Measurements from ENCODE around the gene TFF3.

The TFF3 gene

DNA sequence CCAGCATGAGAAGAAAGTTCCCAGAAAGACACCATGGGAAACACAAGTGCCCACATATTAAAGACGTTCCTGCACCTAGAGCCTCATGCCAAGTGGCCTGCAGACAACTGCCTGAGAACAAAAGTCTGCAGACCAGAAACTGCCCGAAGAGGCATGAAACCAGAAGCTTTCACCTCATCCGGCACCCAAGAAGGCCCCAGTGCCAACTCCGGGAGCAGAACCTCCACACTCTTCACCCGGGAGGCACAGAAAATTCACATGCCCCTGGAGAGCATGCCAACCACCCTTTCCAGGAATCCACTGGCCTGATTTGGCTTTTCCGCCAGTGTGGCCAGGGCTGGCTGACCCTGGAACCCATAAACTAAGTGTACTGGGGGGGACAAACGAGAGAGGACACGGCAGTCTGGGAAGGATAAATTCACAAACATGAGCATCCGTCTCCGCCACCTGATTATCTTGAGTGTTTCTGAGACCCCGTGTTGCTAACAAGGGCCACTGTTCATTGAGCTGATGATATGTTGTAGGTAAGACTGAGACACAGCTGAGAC lies 28.8 kb upstream of the TFF3 start:
- CTCF ChIA-PET: no interaction called here
- no peak for DNase-seq (ENCODE audit: low read depth, low spot score)
- POLR2A ChIA-PET: no interaction called here
- H3K4me3 ChIP-seq (ENCODE audit: low read depth, low read length): no peak overlapping the region
- TF ChIP-seq, protein P1, sequence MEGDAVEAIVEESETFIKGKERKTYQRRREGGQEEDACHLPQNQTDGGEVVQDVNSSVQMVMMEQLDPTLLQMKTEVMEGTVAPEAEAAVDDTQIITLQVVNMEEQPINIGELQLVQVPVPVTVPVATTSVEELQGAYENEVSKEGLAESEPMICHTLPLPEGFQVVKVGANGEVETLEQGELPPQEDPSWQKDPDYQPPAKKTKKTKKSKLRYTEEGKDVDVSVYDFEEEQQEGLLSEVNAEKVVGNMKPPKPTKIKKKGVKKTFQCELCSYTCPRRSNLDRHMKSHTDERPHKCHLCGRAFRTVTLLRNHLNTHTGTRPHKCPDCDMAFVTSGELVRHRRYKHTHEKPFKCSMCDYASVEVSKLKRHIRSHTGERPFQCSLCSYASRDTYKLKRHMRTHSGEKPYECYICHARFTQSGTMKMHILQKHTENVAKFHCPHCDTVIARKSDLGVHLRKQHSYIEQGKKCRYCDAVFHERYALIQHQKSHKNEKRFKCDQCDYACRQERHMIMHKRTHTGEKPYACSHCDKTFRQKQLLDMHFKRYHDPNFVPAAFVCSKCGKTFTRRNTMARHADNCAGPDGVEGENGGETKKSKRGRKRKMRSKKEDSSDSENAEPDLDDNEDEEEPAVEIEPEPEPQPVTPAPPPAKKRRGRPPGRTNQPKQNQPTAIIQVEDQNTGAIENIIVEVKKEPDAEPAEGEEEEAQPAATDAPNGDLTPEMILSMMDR (IDR thresholded peaks at IDR 0.05; ENCODE audit: insufficient read depth, low read length, missing control alignments): no peak

DNA sequence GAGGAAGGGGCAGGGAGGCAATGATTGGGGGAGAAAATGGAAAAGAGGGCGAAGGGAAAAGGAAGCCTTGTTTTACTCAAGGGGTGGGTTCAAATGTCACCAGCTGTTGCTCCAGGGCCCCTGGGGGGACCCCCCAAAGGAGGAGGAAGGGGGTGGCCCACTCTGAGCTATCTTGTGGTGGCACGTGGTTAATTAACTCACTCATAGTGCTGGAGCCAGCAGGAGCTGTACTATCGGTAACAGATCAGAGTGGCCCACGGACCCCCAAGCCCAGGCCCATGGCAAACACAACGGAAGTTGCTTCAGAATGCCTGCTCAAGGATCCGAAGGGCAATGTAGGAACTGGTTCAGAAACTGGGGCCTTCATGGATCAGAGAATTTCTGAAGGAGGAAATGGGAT lies 28.3 kb upstream of the TFF3 start:
- CTCF ChIA-PET: no interaction called here
- TF ChIP-seq, protein P1 (IDR thresholded peaks at IDR 0.05; ENCODE audit: insufficient read depth, low read length, missing control alignments): no peak
- no peak overlapping the region for H3K4me3 ChIP-seq (ENCODE audit: low read depth, low read length)
- POLR2A ChIA-PET: no interaction called here
- DNase-seq (ENCODE audit: low read depth, low spot score): no peak

DNA sequence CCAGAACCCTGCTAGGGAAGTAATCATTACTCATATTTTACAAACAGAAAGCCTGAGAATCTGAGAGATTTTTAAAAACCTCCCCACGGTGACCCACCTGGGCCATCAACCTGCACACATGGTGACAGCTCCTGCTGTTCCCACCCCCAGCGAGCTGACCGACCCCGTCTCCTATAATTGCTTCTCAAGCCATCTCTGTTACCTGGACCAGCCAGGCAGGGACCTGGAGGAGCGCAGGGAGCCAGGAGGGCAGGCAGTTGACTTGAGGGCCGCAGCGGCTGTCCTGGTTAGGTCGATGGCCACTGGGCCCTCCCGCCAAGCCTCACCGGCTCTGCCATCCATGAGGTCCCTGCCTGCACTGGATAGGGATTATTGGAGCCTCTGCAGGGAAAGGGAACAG lies 27.9 kb upstream of the TFF3 start:
- DNase-seq (ENCODE audit: low read depth, low spot score): no peak
- POLR2A ChIA-PET: no interaction called here
- CTCF ChIA-PET: no interaction called here
- no peak overlapping the region for H3K4me3 ChIP-seq (ENCODE audit: low read depth, low read length)
- TF ChIP-seq, protein P1 (IDR thresholded peaks at IDR 0.05; ENCODE audit: insufficient read depth, low read length, missing control alignments): no peak

DNA sequence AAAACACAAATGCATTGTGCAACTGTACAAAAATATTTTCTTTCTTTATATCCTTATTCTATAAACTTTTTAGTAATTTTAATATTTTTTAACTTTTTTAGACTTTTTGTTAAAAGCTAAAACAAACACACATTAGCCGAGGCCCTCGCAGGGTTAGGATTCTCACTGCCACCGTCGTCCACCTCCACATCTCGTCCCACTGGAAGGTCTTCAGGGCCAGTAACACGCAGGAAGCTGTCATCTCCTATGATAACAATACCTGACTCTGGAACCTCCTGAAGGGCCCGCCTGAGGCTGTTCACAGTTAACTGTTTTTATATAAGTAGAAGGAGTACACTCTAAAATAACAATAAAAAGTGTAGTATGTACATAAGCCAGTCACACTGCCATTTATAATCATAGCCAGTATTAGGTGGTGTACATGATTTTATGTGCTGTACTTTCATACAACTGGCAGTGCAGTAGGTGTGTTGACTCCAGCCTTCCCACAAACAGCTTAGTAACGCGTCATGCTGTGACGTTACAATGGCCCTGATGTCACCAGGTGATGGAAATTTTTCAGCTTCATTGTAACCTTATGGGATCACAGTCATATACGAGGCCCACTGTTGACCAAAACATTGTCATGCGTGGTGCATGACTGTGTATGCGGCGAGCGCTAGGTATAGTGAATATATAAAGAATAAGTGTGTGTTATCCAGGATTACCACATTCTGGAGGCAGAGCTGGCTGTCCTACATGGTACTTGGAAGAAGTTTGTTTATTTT lies 26.8 kb upstream of the TFF3 start:
- ChIA-PET POLR2A (no interaction called here), CTCF (no interaction called here)
- DNase-seq (ENCODE audit: low read depth, low spot score): no peak
- H3K4me3 ChIP-seq (ENCODE audit: low read depth, low read length): no peak overlapping the region
- TF ChIP-seq, protein P1 (IDR thresholded peaks at IDR 0.05; ENCODE audit: insufficient read depth, low read length, missing control alignments): no peak

DNA sequence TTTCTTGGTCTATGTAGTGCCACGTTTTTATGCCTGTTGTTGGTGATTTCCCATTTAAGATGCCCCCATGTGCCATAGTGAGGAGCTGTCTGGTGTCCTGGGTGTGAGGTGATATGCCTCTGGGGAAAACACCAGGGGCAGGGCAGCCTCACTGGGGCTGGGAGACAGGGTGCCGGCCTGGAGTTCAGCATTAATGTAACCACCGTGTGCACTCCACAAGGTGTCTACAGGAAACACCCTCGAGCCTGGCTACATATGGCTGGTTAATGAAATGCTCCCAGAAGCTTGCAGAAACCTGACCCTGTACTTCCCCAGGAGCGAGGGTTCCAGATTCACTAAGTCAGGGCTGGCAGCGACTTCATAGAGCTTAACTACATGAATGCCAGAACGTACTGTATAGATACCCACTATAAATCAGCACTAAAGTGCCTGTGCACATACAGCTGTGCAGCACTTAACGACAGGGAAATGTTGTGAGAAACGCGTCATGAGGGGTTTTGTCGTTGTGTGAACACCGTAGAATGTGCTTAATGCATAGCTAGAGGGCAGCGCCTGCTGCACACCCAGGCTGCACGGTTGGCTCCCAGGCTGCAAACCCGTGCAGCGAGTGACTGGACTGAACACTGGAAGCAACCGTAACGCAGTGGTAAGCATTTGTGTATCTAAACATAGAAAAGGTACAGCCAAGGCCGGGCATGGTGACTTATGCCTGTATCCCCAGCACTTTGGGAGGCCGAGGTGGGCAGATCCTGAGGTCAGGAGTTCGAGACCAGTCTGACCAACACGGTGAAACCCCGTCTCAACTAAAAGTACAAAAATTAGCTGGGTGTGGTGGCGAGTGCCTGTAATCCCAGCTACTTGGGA lies 25.2 kb upstream of the TFF3 start:
- ChIA-PET CTCF (interaction anchor here (0.9 kb wide), 1 partner anchor 194 kb away, joined by 3 read pairs; no protein-coding TSS in a partner anchor), POLR2A (no interaction called here)
- DNase-seq (ENCODE audit: low read depth, low spot score): no peak
- TF ChIP-seq, protein P1 (IDR thresholded peaks at IDR 0.05; ENCODE audit: insufficient read depth, low read length, missing control alignments): no peak
- no peak overlapping the region for H3K4me3 ChIP-seq (ENCODE audit: low read depth, low read length)
